ENCODE results near the gene SPN.

SPN gene

DNA sequence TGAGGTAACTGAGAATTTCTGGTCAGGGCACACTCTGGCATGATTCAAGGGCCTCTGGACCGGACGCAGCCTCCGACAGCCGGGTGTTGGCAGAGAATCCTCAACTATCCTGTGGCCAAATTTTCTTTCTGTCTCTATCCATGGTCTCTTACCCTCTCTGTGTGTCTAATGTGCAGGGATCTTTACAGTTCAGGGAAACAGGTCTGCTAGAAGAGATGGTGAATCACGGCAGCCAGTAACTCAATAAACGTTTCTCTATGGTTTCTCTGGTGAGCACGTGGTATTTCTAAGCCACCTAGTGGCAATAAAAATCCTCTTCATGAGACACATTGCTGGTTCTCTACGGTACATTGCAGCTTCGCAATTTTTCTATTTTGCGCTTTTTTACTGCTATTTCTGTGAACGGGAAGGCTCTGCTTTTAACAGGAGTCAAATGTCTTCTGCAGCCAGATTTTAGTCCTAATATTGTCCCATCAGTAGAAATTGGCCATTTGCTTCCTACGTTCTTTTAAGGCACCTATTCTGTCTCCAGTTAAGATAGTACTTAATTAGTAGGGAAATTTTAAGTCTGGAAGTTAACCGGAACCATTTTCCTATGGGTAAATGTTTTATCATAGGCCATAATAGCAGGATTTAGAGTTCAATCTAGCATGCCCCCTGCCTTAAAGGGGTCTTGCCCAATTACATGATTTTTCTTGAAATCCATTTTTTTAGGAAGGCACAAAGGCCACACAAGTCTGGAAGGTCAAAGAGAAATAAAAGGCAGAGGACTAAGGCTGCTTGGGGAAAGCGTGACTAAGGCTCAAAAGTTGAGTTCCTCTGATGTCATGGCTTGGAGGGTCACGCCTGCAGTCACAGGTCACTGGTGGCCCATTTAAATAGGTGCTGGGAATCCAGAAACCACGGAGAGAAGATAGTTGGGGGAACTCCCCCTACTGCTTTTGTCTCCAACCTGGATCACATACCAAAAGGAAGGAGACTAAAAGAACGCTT is 47.5 kb downstream of the SPN start:
- H3K4me3 ChIP-seq (ENCODE audit: low read depth, low read length): no peak overlapping the region
- peak; percentile 80 for DNase-seq (ENCODE audit: low read depth)
- TF ChIP-seq, protein P1, sequence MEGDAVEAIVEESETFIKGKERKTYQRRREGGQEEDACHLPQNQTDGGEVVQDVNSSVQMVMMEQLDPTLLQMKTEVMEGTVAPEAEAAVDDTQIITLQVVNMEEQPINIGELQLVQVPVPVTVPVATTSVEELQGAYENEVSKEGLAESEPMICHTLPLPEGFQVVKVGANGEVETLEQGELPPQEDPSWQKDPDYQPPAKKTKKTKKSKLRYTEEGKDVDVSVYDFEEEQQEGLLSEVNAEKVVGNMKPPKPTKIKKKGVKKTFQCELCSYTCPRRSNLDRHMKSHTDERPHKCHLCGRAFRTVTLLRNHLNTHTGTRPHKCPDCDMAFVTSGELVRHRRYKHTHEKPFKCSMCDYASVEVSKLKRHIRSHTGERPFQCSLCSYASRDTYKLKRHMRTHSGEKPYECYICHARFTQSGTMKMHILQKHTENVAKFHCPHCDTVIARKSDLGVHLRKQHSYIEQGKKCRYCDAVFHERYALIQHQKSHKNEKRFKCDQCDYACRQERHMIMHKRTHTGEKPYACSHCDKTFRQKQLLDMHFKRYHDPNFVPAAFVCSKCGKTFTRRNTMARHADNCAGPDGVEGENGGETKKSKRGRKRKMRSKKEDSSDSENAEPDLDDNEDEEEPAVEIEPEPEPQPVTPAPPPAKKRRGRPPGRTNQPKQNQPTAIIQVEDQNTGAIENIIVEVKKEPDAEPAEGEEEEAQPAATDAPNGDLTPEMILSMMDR (IDR thresholded peaks at IDR 0.05; ENCODE audit: low read depth, low read length): peak; percentile 60
- TF ChIP-seq, protein P2, sequence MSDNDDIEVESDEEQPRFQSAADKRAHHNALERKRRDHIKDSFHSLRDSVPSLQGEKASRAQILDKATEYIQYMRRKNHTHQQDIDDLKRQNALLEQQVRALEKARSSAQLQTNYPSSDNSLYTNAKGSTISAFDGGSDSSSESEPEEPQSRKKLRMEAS (IDR thresholded peaks at IDR 0.05; ENCODE audit: low read depth, low read length): peak; percentile 99
- TF ChIP-seq MYC (IDR thresholded peaks at IDR 0.05; ENCODE audit: low read depth, low read length) (peak; percentile 96), POLR2A (IDR thresholded peaks at IDR 0.05; ENCODE audit: extremely low read depth, insufficient read length) (no peak)

DNA sequence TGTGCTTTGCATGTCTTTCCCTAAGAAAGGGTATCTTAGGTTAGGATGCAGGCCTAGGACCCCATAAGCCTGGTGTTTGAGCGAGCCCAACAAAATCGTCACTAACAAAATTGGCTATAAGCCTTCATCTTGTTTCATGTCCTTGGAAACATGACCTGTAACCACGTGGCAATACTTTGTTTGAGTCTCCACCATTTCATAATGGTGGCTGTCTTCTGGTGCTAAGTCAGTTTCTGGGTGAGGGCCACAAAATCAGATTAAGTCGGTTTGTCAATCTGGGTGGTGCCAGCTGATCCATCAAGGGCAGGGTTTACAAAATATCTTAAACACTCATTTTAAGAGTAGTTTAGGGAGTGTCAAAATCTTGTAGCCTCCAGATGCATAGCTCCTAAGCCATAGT is 49.8 kb downstream of the SPN start:
- no peak for TF ChIP-seq MYC (IDR thresholded peaks at IDR 0.05; ENCODE audit: low read depth, low read length)
- TF ChIP-seq, protein P1 (IDR thresholded peaks at IDR 0.05; ENCODE audit: low read depth, low read length): no peak
- no peak for TF ChIP-seq POLR2A (IDR thresholded peaks at IDR 0.05; ENCODE audit: extremely low read depth, insufficient read length)
- TF ChIP-seq, protein P2 (IDR thresholded peaks at IDR 0.05; ENCODE audit: low read depth, low read length): no peak
- peak; percentile 27 for DNase-seq (ENCODE audit: low read depth)
- H3K4me3 ChIP-seq (ENCODE audit: low read depth, low read length): no peak overlapping the region

GRCh38 chr16:29714396-29714795 is 51.3 kb downstream of the SPN start:
- TF ChIP-seq, protein P1 (IDR thresholded peaks at IDR 0.05; ENCODE audit: low read depth, low read length): no peak
- TF ChIP-seq MYC (IDR thresholded peaks at IDR 0.05; ENCODE audit: low read depth, low read length): no peak
- no peak for TF ChIP-seq POLR2A (IDR thresholded peaks at IDR 0.05; ENCODE audit: extremely low read depth, insufficient read length)
- TF ChIP-seq, protein P2 (IDR thresholded peaks at IDR 0.05; ENCODE audit: low read depth, low read length): no peak
- no peak overlapping the region for H3K4me3 ChIP-seq (ENCODE audit: low read depth, low read length)
- DNase-seq (ENCODE audit: low read depth): no peak

DNA sequence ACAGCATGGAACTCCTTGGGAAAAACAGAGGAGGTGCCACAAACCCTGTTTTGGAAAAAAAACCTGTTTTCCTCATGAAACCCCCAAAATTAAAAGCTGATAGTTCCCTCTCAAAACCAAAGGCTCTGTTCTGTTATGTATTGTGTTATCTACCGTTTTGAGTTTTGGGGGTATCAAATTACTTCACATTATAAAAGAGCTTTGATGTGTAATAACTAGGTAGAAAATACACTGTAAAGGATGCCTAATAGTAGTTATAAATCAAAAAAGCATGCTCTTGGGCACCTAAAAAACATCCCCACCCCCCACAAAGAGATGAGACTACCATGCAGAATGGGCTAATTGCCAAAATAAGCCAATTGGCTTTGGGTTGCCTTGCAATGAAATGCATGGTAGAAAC is 51.9 kb downstream of the SPN start:
- H3K4me3 ChIP-seq (ENCODE audit: low read depth, low read length): no peak overlapping the region
- TF ChIP-seq, protein P1 (IDR thresholded peaks at IDR 0.05; ENCODE audit: low read depth, low read length): no peak
- TF ChIP-seq MYC (IDR thresholded peaks at IDR 0.05; ENCODE audit: low read depth, low read length) (no peak), POLR2A (IDR thresholded peaks at IDR 0.05; ENCODE audit: extremely low read depth, insufficient read length) (no peak)
- TF ChIP-seq, protein P2 (IDR thresholded peaks at IDR 0.05; ENCODE audit: low read depth, low read length): no peak
- DNase-seq (ENCODE audit: low read depth): no peak

DNA sequence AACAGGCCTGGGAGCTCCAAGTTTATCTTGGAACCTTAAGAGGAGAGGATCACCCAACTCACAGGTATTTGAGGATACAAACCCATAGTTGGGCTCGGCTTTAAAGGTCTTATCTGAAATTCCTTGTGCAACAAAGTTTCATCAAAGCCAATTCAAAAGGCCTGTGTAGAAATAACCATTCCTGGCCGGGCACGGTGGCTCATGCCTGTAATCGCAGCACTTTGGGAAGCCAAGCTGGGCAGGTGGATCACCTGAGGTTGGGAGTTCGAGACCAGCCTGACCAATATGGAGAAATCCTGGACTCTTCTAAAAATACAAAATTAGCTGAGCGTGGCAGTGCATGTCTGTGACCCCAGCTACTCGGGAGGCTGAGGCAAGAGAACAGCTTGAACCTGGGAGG is 54.1 kb downstream of the SPN start:
- no peak for DNase-seq (ENCODE audit: low read depth)
- TF ChIP-seq MYC (IDR thresholded peaks at IDR 0.05; ENCODE audit: low read depth, low read length) (no peak), POLR2A (IDR thresholded peaks at IDR 0.05; ENCODE audit: extremely low read depth, insufficient read length) (no peak)
- TF ChIP-seq, protein P2 (IDR thresholded peaks at IDR 0.05; ENCODE audit: low read depth, low read length): no peak
- TF ChIP-seq, protein P1 (IDR thresholded peaks at IDR 0.05; ENCODE audit: low read depth, low read length): no peak
- H3K4me3 ChIP-seq (ENCODE audit: low read depth, low read length): no peak overlapping the region

All from NB4 (cell line).